K562 (cell line): ENCODE results near the gene DHPS. TPM values are rescaled to one million over a fixed set of nuclear protein-coding genes. Genes with fewer than 3 reads are reported as not detected.

ENCODE experiments used
- DNMT1 ChIP-seq: fragments of 450-650 bp; IDR thresholded peaks from 2 replicates; pipeline ENCODE4 v1.6.1; 2016; ENCODE audit warnings: antibody characterized with exemption, mild to moderate bottlenecking
- GTF2E2 ChIP-seq: fragments of 200-800 bp; sonication (Bioruptor generic); IDR thresholded peaks from 2 replicates; pipeline ENCODE4 v1.6.1; 2016; ENCODE audit warnings: missing genetic modification characterization, missing compliant biosample characterization
- L3MBTL2 ChIP-seq: fragments of 450-650 bp; IDR thresholded peaks from 2 replicates; pipeline ENCODE4 v1.6.1; 2016; ENCODE audit warnings: mild to moderate bottlenecking, moderate library complexity
- MNT ChIP-seq, 2 experiments: fragments of 450-650 bp; conservative IDR thresholded peaks; 2 replicates each; pipeline ENCODE4 v1.6.1; 2017; ENCODE audit warnings: mild to moderate bottlenecking in 2 of 2, moderate library complexity in 2 of 2
- MTA2 ChIP-seq: fragments of 450-650 bp; IDR thresholded peaks from 2 replicates; pipeline ENCODE4 v1.6.1; 2016; ENCODE audit warnings: low read depth
- NEUROD1 ChIP-seq: fragments of 150-350 bp; IDR thresholded peaks from 2 replicates; pipeline ENCODE4 v1.6.1; 2014; ENCODE audit warnings: borderline replicate concordance, low read length, low read depth; ENCODE audit not compliant: partially characterized antibody
- POLR3G ChIP-seq: IDR thresholded peaks from 2 replicates; pipeline ENCODE4 v1.6.1; 2011; ENCODE audit not compliant: insufficient read length, insufficient replicate concordance; ENCODE audit errors: extremely low read depth
- PTBP1 ChIP-seq: fragments of 200-400 bp; formaldehyde crosslinking; IDR thresholded peaks from 2 replicates; pipeline ENCODE4 v1.6.1; 2017; ENCODE audit warnings: low read depth, low read length
- RBM14 ChIP-seq: fragments of 200-400 bp; formaldehyde crosslinking; IDR thresholded peaks from 2 replicates; pipeline ENCODE4 v1.6.1; 2018; ENCODE audit warnings: low read depth, mild to moderate bottlenecking, low read length, moderate library complexity, borderline replicate concordance; ENCODE audit not compliant: insufficient read depth
- SRSF9 ChIP-seq: fragments of 200-400 bp; formaldehyde crosslinking; IDR thresholded peaks from 2 replicates; pipeline ENCODE4 v1.6.1; 2017; ENCODE audit warnings: low read depth, low read length, borderline replicate concordance
- STAT5B ChIP-seq: fragments of 250-450 bp; sonication (Bioruptor Pico); IDR thresholded peaks from 2 replicates; pipeline ENCODE4 v1.8.0; 2021; ENCODE audit warnings: mild to moderate bottlenecking, inconsistent platforms
- TBP ChIP-seq: optimal IDR thresholded peaks from 2 replicates; pipeline ENCODE3; 2011; ENCODE audit warnings: low read depth, low read length, improper control_type of control experiment
- TCF7L2 ChIP-seq: fragments of 150-350 bp; IDR thresholded peaks from 2 replicates; pipeline ENCODE4 v1.6.1; 2016; ENCODE audit warnings: low read depth, mild to moderate bottlenecking, low read length, moderate library complexity
- ZFPM2 ChIP-seq: fragments of 250-450 bp; sonication (Bioruptor Pico); IDR thresholded peaks from 2 replicates; pipeline ENCODE4 v1.5.1; 2022; ENCODE audit warnings: mild to moderate bottlenecking
- ZHX1 ChIP-seq: fragments of 150-350 bp; conservative IDR thresholded peaks from 2 replicates; pipeline ENCODE4 v1.6.1; 2014; ENCODE audit warnings: low read length
- ZNF175 ChIP-seq: fragments of 200-800 bp; sonication (Bioruptor generic); IDR thresholded peaks from 2 replicates; pipeline ENCODE4 v1.6.1; 2016; ENCODE audit warnings: low read depth, mild to moderate bottlenecking, missing genetic modification characterization, missing compliant biosample characterization
- ZNF512 ChIP-seq: IDR thresholded peaks from 2 replicates; pipeline ENCODE4 v1.6.1; 2016; ENCODE audit warnings: missing genetic modification characterization, missing compliant biosample characterization
- ZZZ3 ChIP-seq: fragments of 450-650 bp; IDR thresholded peaks from 2 replicates; pipeline ENCODE4 v1.6.1; 2016; ENCODE audit warnings: antibody characterized with exemption, mild to moderate bottlenecking, moderate library complexity
- polyA plus RNA-seq, 8 experiments: library from polyadenylated mRNA; depleted of rRNA in 4 of 8; stranded (reverse) in 5 of 8; unstranded in 3 of 8; fragments of >200 nt; fragmentation: Nextera tagmentation in 2 of 8; fragmentation: Illumina TruSeq in 1 of 8; extraction: Ambion mirVana in 2 of 8; extraction: Trizol in 1 of 8; gene quantifications; 2 replicates each; pipeline versions ENCODE4 v1.2.1 to v1.2.3, GENCODE V29; 2011 to 2014; ENCODE audit warnings: inconsistent platforms in 1 of 8, missing spikeins in 1 of 8
- total RNA-seq, 7 experiments: library from RNA; depleted of rRNA in 6 of 7; stranded (reverse); fragments of >200 nt in 6 of 7; fragmentation: Illumina TruSeq in 2 of 7; extraction: Trizol in 2 of 7; gene quantifications; 2 replicates each; pipeline versions ENCODE4 v1.2.1 to v1.2.3, GENCODE V29; 2011 to 2021; ENCODE audit warnings: low replicate concordance in 1 of 7
- TF ChIP-seq, protein P1 (sequence below): sonication (generic); formaldehyde crosslinking; IDR thresholded peaks from 2 replicates; pipeline ENCODE4 v1.4.0; 2020; ENCODE audit warnings: mild to moderate bottlenecking, missing genetic modification reagents
- TF ChIP-seq, protein P2 (sequence below): fragments of 250-450 bp; sonication (Bioruptor Pico); IDR thresholded peaks from 2 replicates; pipeline ENCODE4 v1.8.0; 2021; ENCODE audit warnings: moderate library complexity, mild to moderate bottlenecking, inconsistent platforms

The DHPS gene
- total and polyA plus RNA-seq, 9 of the 15 experiments (the other 6 are each of a cell fraction or from before 2014, with no cell fraction given), result 47.1 to 110 (median 79.9) TPM

- TF ChIP-seq, protein P1, sequence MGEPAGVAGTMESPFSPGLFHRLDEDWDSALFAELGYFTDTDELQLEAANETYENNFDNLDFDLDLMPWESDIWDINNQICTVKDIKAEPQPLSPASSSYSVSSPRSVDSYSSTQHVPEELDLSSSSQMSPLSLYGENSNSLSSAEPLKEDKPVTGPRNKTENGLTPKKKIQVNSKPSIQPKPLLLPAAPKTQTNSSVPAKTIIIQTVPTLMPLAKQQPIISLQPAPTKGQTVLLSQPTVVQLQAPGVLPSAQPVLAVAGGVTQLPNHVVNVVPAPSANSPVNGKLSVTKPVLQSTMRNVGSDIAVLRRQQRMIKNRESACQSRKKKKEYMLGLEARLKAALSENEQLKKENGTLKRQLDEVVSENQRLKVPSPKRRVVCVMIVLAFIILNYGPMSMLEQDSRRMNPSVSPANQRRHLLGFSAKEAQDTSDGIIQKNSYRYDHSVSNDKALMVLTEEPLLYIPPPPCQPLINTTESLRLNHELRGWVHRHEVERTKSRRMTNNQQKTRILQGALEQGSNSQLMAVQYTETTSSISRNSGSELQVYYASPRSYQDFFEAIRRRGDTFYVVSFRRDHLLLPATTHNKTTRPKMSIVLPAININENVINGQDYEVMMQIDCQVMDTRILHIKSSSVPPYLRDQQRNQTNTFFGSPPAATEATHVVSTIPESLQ (CRISPR knock-in tag), result peak; percentile 71; the same call in 1 of the 2 replicates
- TF ChIP-seq DNMT1 (no peak), NEUROD1 (peak; percentile 70), MNT (conservative IDR thresholded peaks at IDR 0.05) (peak; percentile 94 to 97), ZFPM2 (CRISPR knock-in tag) (no peak), POLR3G (no peak), SRSF9 (no peak), RBM14 (no peak), ZNF175 (CRISPR knock-in tag) (peak; percentile 71), PTBP1 (no peak), ZZZ3 (0 out of 2 replicates have a peak, but pooled peaks have one; percentile 15), MTA2 (no peak), STAT5B (CRISPR knock-in tag) (no peak), ZNF512 (tag) (no peak), ZHX1 (no peak), GTF2E2 (tag) (no peak), L3MBTL2 (peak; percentile 61; the same call in 1 of the 2 replicates), TBP (peak; percentile 84), TCF7L2 (no peak)
- TF ChIP-seq, protein P2, sequence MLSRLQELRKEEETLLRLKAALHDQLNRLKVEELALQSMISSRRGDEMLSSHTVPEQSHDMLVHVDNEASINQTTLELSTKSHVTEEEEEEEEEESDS (CRISPR knock-in tag), result no peak
Observed at GRCh38 chr19:12722566-12723380, 41.1 kb upstream of the DHPS start (continued).
